IPS-NIHi11 (cell line): ENCODE results near the gene PARP14.
"Not testable (repeated sequence)": the region's sequence is repeated elsewhere in the genome, so short reads cannot be mapped to it uniquely, and the experiment has no call there.

Experiments
- DNase-seq: peaks from one replicate; pipeline ENCODE4 v3.0.0; 2012; ENCODE audit warnings: mixed read lengths, low spot score

PARP14 gene

GRCh38 chr3:122680475-122681283 is at the start of gene PARP14:
Gene PARP14, plus strand, starts transcription at chr3:122680839. Its CDS starts 45 bp downstream, at chr3:122680884.
- peak; percentile 55 for DNase-seq

DNA sequence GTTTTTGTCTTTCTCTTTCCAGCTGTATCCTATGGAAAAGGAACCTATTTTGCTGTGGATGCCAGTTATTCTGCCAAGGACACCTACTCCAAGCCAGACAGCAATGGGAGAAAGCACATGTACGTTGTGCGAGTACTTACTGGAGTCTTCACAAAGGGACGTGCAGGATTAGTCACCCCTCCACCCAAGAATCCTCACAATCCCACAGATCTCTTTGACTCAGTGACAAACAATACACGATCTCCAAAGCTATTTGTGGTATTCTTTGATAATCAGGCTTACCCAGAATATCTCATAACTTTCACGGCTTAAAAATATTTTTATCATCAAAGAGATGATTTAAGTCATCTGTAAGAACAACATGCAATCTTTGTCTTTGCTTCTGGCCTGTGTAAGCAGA is 44.9 kb upstream of the PARP14 start:
- DNase-seq, result no peak

GRCh38 chr3:122636697-122637096 is 43.9 kb upstream of the PARP14 start:
- no peak for DNase-seq

- DNase-seq, result no peak
Measured at GRCh38 chr3:122640437-122640999, 40.1 kb upstream of the PARP14 start.

DNA sequence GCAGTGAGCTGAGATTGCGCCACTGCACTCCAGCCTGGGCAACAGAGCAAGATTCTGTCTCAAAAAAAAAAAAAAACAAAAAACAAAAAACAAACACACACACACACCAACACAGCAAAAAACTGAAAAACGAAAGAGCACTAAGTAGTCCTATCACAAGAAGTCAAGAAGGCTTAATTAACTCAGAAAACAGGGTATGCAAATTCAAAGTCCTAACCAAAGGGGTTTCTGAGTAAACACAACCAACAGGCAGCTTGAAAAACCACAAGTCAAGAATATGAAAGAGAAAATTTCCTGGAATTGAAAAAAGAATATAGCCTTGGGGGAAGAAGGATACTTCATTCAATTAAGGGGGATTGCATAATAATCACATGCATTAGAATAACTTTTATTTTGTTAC is 37.7 kb upstream of the PARP14 start:
- DNase-seq, result no peak

- DNase-seq, result no peak
Measured at GRCh38 chr3:122646146-122646988, 34.3 kb upstream of the PARP14 start.

DNA sequence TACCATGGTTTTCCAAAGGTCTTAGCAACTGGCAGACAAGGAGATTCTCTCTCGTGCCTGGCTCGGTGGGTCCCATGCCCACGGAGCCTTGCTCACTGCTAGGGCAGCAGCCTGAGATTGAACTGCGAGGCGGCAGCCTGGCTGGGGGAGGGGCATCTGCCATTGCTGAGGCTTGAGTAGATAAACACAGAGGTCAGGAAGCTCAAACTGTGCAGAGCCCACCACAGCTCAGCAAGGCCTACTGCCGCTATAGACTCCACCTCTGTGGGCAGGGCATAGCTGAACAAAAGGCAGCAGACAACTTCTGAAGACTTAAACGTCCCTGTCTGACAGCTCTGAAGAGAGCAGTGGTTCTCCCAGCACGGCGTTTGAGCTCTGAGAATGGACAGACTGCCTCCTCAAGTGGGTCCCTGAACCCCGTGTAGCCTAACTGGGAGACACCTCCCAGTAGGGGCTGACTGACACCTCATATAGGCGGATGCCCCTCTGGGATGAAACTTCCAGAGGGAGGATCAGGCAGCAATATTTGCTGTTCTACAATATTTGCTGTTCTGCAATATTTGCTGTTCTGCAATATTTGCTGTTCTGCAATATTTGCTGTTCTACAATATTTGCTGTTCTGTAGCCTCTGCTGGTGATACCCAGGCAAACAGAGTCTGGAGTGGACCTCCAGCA is 29.3 kb upstream of the PARP14 start:
- DNase-seq, result not testable (repeated sequence)

DNA sequence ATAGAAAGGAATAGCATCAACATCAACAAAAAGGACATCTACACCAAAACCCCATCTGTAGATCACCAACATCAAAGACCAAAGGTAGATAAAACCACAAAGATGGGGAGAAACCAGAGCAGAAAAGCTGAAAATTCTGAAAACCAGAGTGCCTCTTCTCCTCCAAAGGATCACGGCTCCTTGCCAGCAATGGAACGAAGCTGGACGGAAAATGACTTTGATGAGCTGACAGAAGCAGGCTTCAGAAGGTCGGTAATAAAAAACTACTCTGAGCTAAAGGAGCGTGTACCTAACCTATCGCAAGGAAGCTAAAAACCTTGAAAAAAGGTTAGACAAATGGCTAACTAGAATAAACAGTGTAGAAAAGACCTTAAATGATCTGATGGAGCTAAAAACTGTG is 28.7 kb upstream of the PARP14 start:
- not testable (repeated sequence) for DNase-seq

DNA sequence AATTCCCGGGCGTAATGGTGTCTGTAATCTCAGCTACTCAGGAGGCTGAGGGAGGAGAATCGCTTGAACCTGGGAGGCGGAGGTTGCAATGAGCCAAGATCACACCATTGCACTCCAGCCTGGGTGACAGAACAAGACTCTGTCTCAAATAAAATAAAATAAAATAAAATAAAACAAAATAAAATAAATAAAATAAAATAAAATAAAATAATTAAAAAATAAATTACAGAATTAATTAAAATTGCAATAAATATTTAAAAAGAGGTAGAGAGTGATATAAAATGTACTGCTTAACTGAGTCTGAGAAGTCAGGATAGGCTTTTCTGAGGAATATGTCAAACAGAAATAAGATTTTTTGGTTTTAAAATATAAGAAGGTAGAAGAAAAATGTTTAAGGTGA is 22.3 kb upstream of the PARP14 start:
- DNase-seq, result not testable (repeated sequence)

- DNase-seq, result peak; percentile 39
Measured at GRCh38 chr3:122660297-122660974, 20.2 kb upstream of the PARP14 start.

DNA sequence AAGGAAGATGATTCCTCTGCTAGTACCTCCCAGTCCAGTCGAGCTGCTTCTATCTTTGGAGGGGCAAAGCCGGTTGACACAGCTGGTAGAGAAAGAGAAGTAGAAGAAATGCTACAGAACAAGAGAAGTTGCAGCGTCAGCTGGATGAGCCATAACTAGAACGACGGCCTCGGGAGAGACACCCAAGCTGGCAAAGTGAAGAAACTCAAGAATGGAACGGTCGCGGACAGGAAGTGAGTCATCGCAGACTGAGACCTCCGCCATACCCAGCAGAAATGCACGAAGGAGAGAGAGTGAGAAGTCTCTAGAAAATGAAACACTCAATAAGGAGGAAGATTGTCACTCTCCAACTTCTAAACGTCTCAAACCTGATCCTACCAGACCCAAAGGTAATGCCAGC is 19.0 kb upstream of the PARP14 start:
- DNase-seq, result no peak

- DNase-seq, result no peak
Measured at GRCh38 chr3:122662505-122662904, 18.1 kb upstream of the PARP14 start.

GRCh38 chr3:122665226-122665786 is 15.3 kb upstream of the PARP14 start:
- no peak for DNase-seq

DNA sequence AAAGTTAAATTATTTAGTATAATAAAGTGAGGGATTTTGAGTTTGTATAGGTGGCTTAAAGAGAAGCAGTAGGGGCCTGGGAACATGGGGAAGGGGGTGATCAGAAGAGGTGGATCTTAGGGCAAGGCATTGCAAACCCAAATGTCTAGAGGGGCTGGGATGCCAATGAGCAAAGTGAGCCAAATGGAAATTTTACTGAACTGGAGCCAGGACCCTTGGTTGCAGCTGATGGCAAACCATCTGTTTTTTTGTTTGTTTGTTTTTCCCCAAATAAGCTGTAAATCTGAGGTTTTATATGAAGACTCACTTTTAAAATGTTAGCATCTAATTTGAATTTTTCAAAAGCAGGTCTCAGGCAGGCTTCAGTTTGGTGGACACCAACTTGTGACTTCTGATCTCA is 14.8 kb upstream of the PARP14 start:
- DNase-seq, result no peak

DNA sequence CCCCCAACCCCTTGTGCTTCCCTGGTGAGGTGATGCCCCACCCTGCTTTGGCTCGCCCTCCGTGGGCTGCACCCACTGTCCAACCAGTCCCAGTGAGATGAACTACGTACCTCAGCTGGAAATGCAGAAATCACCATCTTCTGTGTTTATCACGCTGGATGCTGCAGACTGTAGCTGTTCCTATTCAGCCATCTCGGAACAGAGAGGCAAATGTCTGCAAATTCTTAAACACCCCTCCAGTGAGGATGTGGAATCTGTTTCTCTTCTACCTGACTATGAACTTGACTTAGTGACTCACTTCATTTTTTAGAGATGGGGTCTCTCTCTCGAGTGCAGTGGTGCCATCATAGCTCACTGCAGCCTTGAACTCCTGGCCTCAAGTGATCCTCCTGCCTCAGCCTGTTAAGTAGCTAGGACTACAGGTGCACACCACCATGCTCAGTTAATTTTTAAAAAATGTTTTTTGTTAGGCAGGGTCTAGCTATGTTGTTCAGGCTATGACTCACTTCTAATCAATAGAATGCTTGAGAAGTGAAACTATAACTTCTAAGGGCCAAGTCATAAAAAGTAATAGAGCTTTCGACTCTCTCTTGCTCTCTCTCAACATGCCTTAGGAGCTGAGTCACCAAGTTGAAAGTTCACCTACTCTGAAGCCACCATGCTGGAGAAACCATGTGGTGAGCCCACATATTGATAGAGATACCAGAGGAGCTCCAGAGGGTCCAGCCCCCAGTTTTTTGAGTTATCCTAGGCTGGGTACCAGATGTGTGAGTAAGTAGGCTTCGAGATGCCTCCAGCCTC is 11.5 kb upstream of the PARP14 start:
- DNase-seq, result no peak

GRCh38 chr3:122671553-122671952 is 9.1 kb upstream of the PARP14 start:
- DNase-seq, result no peak

- DNase-seq, result no peak
Measured at GRCh38 chr3:122674339-122674738, 6.3 kb upstream of the PARP14 start.

DNA sequence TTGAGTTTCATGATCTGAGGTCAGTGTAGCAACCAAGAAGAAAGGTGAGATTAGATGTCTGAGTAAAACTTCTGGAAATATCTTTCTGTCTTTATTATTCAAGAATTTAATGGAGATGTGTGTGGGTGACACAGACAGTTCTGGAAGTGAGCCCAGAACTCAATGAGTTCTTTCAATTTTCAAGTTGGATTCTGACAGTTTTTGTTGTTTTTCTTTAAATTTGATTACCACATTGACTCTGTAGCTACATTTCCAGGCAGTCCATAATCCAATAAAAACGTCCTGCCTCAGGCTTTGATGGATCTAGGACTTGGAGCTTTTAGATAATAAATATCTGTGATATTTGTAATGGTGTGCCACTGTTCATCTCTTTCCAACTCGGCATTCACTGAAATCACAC is 3.9 kb upstream of the PARP14 start:
- DNase-seq, result no peak

GRCh38 chr3:122677216-122677615 is 3.4 kb upstream of the PARP14 start:
- DNase-seq, result no peak

DNA sequence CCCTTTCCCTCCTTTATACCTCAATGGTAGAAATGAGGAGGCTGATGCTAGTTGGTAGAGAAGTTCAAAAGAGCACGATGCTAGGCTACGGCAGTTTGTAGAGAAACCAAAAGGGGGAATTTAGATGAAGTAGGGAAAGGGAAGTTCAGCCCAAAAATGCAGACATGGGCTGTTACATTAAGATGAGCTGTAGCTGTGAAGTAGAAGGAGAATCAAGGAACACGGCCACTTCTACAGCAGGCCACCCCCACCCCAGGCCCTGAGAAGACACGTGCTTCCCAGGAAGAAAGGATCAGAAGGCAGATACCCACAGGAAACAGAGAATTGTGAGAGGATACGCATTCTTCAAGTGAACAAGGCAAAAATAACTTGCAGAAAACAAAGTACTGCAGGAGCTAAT is 2.1 kb upstream of the PARP14 start:
- DNase-seq, result no peak
